Kidney capillary endothelial cell (primary cell): ENCODE measurements around the gene ADAMTSL5.

ENCODE experiments used
- DNase-seq: peaks from one replicate; pipeline ENCODE4 v3.0.0-alpha.2; 2018; ENCODE audit warnings: low spot score

Gene ADAMTSL5

GRCh38 chr19:1495799-1496713 is 16.8 kb downstream of the ADAMTSL5 start:
- DNase-seq = no peak

GRCh38 chr19:1495051-1495798 is 17.6 kb downstream of the ADAMTSL5 start:
- no peak for DNase-seq

GRCh38 chr19:1494115-1494815 is 18.6 kb downstream of the ADAMTSL5 start:
- DNase-seq = no peak

GRCh38 chr19:1492474-1493006 is 20.3 kb downstream of the ADAMTSL5 start:
- no peak for DNase-seq

DNA sequence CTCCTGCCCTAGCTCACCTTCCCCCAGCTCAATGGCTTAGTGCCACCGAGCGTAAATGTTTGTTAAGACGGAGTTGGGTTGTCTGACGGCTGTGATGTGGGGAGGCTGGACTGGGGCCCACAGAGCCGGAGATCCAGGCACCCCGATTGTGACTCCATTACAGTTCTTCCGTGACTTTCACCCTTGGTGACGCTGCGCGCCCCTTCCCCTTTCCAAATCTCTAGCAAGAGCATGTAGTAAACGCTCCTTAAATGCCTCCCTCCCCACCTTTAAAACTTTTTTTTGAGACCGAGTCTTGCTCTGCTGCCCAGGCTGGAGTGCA is 21.0 kb downstream of the ADAMTSL5 start:
- no peak for DNase-seq

- DNase-seq = no peak
These were observed 21.5 kb downstream of the ADAMTSL5 start, which contains the start of gene REEP6 for GRCh38 chr19:1491114-1491848. Gene REEP6 (plus strand): TSS chr19:1491181. CDS start chr19:1491270, 89 bp downstream.

DNA sequence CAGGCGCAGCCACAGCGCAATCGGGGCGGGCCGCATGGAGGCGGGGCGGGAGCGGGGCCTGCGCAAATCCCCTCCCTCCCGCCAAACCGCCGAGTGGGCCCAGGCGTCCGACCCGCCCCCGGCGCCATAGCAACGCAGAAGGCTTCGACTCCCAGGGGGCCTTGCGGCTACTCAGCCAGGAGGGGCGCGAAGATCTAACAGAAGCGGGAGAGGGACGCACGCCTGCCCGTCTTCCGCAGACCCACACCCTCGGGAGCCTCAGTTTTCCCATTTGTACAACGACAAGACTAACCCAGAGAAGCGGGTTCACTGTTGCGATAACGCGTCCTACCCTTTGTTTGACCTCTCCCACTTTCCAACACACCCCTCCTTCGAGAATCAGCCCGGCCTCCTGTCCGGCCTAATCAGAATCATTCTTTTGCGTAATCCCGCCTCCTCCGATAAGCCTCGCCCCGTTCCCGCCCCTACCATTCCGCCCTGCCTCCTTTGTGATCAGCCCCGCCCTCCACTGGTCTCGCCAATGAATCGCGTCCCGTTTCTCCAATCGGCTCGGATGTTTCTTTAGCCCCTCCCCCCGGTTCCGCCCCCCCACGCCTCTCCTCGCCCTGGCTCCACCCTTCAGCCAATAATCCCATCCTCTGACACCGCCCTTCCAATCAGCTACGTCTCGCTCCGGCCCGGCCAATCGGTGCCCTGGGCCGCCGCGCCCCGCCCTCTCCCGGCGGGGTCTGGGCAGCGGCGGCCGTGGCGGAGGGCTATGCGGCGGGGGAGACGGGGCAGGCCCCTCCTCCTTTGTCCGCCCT is 22.3 kb downstream of the ADAMTSL5 start, which contains the start of gene PCSK4:
Gene PCSK4 (minus strand): TSS at position 40 of the 803 bp plus-strand sequence. CDS start 4 bp downstream, at position 36.
- peak; percentile 96 for DNase-seq

GRCh38 chr19:1489463-1490310 is 23.1 kb downstream of the ADAMTSL5 start:
- DNase-seq = no peak

DNA sequence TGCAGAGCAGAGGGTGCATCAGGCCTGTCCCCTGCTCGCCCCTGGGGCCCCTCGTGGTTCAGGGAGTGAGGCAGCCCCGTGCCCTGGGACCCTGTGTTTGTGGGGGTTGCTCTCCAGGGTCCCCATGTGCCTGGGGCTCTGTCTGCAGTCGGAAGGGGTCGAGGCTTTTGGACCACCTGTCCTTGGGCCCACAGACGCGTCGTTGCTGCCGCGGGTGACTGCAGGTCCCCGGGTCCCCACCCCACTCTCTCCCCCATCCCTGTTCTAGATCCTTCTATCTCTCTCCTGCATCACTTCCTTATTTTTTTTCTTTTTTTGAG is 24.6 kb downstream of the ADAMTSL5 start:
- DNase-seq = no peak

DNA sequence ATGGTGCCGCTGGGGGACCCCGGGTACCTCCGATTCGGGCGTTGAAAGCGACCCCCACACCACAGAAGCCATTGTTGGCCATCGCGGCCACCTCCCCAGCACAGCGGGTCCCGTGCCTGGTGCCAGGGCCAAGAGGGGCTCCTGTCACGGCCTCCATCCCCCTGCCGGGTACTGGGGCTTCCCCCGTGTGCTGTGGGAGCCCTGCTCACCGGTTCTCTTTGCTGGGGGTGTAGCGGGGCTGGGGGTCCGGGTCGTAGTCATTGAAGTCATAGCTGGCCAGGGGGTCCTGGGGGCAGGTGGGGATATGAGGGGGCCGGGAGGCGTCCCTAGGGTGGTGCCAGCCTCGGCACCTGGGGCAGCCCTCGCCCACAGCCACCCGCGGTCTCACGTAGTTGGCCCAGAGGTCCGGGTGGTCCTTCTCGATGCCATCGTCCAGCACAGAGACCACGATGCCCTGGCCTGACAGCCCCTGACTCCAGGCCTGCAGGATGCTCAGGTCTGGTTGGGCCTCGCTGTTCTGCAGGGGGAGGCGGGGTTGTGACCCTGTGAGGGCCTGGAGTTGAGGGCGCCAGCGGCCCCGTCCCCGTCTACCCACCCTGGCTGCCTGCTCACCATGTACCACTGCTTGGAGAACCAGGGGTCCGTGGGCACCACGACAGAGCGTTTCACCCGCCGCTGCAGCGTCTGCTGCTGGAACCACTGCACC is 25.1 kb downstream of the ADAMTSL5 start:
- DNase-seq = no peak

DNA sequence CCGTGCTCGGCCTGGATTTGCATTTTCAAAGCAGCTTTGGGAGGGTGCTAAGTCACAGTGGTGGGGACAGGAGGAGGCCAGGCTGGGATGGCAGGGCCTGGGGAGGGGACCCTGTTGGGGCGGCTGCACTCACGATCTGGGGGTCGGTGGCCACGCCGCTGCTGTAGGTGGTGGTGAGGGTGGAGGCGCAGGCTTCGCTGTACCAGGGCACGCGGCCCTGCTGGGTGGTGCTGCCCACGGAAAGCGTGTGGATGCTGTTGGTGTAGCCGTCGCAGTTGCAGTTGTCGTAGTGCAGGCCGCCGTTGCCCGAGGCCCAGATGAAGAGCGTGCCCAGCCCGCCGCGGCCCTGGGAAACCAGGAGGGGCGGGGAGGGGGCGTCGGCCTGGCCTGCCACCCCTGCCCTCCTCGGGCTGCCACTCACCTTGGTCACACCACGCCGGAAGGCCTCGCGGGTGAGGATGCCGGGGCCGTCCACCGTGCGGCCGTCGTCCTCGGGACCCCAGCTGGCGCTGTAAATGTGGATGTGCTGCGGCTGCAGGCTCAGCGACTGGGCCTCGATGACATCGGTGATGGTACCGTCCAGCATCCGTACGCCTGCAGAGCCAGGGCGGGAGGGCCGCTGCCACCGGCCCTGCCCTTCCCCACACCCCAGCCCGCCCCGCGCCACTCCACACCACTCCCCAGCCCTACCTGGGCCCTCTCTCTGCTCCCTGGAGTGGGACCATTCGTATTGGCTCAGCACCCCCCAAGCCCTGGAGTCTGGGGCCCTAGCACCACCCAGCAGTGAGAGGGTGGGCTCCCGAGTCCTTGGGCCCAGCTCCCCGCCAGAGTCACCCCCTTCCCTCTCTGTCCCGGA is 25.9 kb downstream of the ADAMTSL5 start:
- DNase-seq = no peak

DNA sequence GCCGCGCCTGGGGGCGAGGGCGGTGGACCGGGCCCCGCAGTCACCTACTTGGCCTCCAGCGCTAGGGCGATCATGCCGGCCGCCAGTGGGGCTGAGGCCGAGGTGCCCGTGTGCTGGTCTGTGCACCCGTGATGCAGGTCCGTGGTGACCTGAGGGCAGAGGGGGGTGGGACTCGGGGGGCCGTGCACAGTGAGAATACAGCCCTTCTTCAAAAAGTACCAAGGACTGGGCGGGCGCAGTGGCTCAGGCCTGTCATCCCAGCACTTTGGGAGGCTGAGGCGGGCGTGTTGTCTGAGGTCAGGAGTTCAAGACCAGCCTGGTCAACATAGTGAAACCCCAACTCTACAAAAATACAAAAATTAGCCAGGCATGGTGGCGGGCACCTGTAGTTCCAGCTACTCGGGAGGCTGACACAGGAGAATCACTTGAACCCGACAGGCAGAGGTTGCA is 28.8 kb downstream of the ADAMTSL5 start:
- DNase-seq = no peak

DNA sequence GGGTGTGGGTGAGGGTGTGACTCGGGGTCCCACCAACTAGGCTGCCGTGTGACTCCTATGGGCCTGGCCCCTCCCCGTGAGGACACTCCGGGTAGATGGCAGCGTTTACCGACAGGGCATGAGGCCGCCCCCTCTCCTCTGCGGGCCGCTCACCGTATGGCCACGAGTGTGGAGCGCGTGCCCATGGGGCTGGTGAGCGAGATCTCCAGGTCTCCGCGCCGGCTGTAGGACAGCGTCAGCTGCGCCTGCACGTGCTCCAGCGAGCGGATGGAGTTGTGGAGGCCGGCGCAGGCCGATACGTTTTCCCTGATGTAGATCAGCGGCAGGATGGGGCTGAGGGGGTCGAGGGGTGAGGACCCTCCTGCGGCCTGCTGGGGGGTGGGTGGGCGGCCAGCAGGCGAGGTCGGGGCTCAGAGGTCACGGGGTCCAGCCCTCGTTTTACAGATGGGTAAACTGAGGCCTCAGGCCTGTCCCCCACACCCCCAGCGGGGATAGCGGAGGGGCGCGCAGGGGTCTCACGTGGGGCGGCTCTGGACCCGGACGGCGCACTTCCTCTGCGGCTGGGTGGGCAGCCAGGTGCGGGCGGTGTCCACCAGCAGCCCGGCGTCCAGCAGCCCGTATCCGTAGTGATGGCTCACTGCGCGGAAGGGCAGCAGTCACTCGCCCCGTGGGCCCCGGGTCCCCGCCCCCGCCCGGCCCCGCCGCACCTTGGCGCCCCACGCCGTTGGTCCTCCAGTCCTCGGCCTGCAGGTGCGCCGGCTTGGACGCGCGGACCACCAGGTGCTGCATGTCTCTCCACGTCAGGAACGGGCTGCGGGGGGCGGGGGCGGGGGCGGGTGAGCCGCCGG is 29.5 kb downstream of the ADAMTSL5 start:
- no peak for DNase-seq

GRCh38 chr19:1482361-1483130 is 30.3 kb downstream of the ADAMTSL5 start:
- no peak for DNase-seq

- no peak for DNase-seq
These were observed 30.9 kb downstream of the ADAMTSL5 start for GRCh38 chr19:1481893-1482360.

DNA sequence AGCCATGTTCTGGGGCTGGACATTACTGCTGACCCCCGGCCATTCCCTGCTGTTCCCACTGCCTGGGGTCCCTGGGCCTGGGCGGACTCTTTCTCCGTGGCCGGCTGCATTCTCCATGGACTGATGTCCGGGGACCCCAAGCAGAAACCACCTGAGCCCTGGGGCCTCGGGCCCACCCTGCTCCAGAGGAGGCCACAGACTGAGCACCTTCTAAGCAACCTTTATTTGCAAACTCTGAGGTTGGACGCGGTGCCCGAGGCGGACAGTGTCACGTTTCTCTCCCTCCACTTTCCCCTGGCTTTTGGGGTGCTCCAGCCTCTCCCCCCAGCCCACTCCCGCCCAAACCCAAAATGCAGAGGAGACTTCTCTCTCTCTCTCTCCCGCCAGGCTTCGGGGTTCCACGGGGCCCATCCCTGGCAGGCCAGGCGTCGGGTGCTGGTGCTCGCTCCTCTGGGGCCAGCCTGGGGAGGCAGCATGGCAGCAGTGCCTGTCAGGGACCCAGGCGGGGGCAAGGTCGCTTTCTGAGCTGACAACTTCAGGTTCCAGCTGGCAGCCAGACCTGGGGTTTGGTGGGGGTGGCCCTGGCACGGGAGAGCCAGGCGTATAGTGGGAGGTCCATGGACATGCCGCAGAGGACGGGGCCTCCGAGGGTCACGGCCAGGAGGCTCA is 31.5 kb downstream of the ADAMTSL5 start:
- no peak for DNase-seq
